T-helper 17 cell (primary cell): ENCODE results near the gene WDR47. TPM values are rescaled to one million over a fixed set of nuclear protein-coding genes. Genes with fewer than 3 reads are reported as not detected.

Source experiments
- ATAC-seq: fragments of 150-1000 bp; cut with Tn5 transposase; 2 replicates; pipeline ENCODE4 v1.10.0; 2021; ENCODE audit warnings: mild to moderate bottlenecking, moderate library complexity
- DNase-seq, 3 donors: peaks; one replicate each; pipeline versions ENCODE4 v3.0.0 to v3.0.0-alpha.2; 2020 to 2021
- H3K9me3 ChIP-seq: one replicate; pipeline ENCODE4 v1.7.0; 2013; ENCODE audit warnings: low read length, mild to moderate bottlenecking; ENCODE audit not compliant: control insufficient read depth, poor library complexity, severe bottlenecking
- H3K27ac Mint-ChIP-seq: one replicate; pipeline ENCODE4 v1.8.0; 2022; ENCODE audit warnings: mild to moderate bottlenecking, moderate library complexity, mixed read lengths
- H3K27me3 Mint-ChIP-seq: one replicate; pipeline ENCODE4 v1.8.0; 2022; ENCODE audit warnings: mixed read lengths
- H3K36me3 Mint-ChIP-seq: one replicate; pipeline ENCODE4 v1.8.0; 2022; ENCODE audit warnings: low read depth, mixed read lengths
- H3K4me1 Mint-ChIP-seq: one replicate; pipeline ENCODE4 v1.8.0; 2022; ENCODE audit warnings: mild to moderate bottlenecking, mixed read lengths
- H3K4me3 Mint-ChIP-seq: one replicate; pipeline ENCODE4 v1.8.0; 2022; ENCODE audit warnings: mild to moderate bottlenecking, moderate library complexity, mixed read lengths
- total RNA-seq, 4 donors: library from RNA in 2 of 4; stranded (reverse) in 2 of 4; gene quantifications; one replicate each; pipeline ENCODE4 v1.2.3 and lab custom pipeline; 2022 to 2026

Gene WDR47
- total RNA-seq (10 to 100 TPM; 13.2 to 19.0 TPM), total RNA-seq (lab: John Stamatoyannopoulos, UW) (37.4 to 41.8 reads per million in 2 donors)

DNA sequence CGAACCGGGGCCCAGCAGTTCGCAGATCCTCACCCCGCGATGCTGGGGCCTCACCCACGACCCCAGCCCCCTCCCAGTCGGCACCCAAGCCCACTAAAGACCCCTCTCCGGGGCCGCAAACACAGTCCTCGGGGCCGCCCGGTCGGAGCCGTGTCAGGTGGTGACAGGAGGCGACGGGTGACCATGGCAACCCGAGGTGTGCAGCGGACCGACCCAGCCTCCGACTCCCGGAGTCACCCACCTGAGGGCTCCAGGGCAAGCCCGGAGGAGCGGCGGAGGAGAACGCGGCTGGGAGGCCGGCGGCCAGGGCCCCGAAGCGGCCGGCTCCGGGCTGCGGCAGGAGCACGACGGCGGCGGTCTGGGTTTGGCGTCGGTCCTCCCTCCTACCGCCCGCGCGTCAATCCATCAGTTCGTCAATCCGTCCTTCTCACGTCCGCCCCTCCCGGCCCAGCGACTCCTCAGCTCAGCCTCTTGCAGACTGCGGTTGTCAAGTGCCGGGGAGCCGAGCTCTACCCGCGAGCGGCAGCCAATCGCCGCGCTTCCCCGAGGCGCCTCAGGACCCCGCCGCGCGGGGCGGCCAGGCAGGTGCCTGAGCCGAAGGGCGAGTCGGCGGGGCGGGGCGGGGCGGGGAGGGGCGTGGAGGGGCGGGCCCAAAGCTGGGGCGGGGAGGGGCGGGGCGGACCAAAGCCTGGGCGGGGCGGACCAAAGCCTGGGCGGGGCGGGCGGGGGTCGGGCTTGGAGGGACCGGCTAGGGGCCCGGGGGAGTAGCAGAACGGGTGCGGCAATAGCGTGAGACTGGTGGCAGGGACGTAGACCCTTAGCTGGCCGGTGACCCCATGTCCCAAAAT lies at the start of gene WDR47:
Gene WDR47 (minus strand): TSS at position 482 of the 848 bp plus-strand sequence. CDS start 18,590 bp downstream, outside the sequence.
- H3K27ac Mint-ChIP-seq, result peak within 1 kb of the TSS; percentile 77
- peak within 1 kb of the TSS; percentile 94 for H3K4me3 Mint-ChIP-seq
- ATAC-seq, result peak; percentile 97
- H3K9me3 ChIP-seq, result no peaks in the 10 kb centered on the region
- peak; percentile 95 to 96 (median 95) for DNase-seq
- H3K36me3 Mint-ChIP-seq, result no peaks in the 10 kb centered on the region
- H3K4me1 Mint-ChIP-seq, result peaks cover 12% of the 10 kb centered on the region
- no peaks in the 10 kb centered on the region for H3K27me3 Mint-ChIP-seq

DNA sequence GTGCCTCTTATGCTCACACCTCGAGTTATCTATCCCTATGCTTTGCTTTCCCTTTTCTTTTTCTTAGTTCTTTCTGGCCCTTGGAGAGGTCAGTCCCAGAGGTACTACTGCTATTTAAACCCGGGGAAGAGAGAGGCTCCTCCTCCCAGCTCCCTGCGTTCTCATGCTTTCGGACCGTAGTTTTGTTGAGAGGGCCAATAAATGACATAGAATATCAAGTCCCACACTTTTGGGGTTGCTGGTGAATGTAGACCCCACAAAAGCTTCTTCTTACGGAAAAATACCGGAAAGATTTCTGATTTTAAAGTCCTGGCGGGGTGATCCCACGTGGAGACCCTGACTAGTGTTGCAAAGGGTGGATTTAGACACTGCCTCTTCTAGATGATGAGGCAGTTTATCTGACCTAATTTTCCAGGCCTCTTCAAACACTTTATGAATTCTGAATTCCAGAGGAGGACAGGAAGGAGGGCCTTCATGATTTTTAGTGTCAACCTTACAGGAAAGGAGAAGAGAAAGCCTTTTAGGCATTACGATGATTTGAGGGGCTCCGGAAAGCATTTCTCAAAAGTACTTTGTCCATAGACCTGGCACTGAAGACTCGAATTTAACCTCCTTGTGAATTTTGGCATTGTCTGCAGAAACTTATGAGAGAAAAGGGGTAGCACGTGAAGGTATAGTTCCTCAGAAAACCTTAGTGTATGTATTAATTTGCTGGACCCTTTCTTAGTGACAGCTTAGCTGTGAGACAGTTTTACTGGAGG lies 49.4 kb upstream of the WDR47 start:
- no peaks in the 10 kb centered on the region for H3K9me3 ChIP-seq
- ATAC-seq, result peak; percentile 13
- Mint-ChIP-seq H3K27me3 (no peaks in the 10 kb centered on the region), H3K4me1 (peaks cover 24% of the 10 kb centered on the region), H3K27ac (peak overlapping the region; percentile 98), H3K4me3 (peak overlapping the region; percentile 98), H3K36me3 (no peaks in the 10 kb centered on the region)
- no peak for DNase-seq

DNA sequence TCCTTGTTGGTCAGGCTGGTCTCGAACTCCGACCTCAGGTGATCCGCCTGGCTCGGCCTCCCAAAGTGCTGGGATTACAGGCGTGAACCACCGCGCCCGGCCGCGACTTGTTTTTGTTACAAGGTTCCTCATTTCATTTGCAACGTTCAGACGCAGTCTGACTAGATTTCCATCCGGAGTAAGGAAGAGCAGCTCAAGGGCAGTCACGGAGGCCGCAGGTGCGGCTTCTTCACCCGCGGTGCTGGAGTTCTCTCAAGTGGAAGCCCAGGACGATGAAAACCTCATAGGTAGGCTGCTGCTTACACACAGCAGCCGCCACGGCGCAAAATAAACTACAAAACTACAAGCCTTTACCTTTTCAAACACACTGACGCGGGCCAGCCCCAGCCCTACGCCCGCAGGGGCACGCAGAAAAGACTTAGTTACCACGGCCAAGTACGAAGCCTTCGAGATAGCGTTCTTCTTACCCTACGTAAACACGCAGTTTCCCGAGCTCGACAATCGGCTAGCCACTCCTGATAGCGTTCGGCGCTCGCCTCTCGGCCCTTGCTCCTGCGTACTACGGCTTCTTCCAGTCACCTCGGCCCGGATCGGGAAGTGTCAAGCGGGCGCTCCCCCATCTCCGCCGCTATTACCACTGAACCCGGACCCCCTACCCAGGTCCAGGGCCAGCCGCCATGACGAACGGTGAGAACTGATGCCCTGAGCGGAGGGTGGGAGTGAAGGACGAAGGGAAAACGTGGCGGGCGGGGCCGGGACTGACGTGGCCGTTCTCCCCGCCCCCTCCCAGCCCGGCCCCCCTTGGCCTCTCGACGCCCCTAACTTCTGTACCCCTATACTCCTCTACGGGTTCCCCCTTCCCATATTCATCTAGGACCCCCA lies 48.5 kb upstream of the WDR47 start, which contains the start of gene TMEM167B:
Gene TMEM167B (plus strand): TSS at position 569 of the 882 bp plus-strand sequence. CDS start 109 bp downstream, at position 678.
- ATAC-seq (peak; percentile 95), DNase-seq (peak; percentile 73 to 78 (median 75))
- H3K9me3 ChIP-seq, result no peaks in the 10 kb centered on the region
- Mint-ChIP-seq H3K4me3 (peak within 1 kb of the TSS; percentile 98), H3K4me1 (peaks cover 24% of the 10 kb centered on the region), H3K27ac (peak within 1 kb of the TSS; percentile 98), H3K36me3 (no peaks in the 10 kb centered on the region), H3K27me3 (no peaks in the 10 kb centered on the region)

DNA sequence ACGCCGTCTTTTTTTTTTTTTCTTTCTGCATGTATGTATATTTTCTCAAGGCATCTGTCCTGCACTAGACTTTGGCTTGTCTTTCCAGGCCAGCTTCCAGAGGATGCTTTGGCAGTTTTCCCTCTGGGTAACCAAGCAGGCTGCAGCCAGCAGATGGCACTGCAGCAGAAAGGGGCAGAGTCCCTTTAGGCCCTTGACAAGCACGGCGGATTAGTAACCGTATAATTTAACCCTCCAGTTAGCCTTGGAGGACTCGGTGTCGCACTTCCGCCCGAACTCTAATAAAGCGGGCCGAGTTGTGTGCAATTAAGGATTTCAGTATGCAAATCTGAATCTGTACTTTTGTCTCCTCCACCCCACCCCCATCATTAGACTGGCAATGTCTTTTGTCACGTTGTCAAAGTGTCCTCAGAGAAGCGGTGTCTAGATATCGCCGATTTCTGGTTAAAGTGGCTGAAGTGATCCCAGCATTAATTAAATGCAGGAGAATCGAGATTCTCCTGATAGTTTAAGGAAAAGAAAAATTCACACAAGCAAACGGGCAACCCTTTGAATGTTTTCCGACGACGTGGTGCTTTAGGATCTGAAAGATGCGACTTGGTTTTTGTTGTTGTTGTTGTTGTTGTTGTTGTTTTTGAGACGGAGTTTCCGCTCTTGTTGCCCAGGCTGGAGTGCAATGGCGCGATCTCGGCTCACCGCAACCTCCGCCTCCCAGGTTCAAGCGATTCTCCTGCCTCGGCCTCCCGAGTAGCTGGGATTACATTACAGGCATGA lies 47.5 kb upstream of the WDR47 start:
- H3K27ac Mint-ChIP-seq, result peak overlapping the region; percentile 98
- ATAC-seq, result no peak
- H3K27me3 Mint-ChIP-seq, result no peaks in the 10 kb centered on the region

DNA sequence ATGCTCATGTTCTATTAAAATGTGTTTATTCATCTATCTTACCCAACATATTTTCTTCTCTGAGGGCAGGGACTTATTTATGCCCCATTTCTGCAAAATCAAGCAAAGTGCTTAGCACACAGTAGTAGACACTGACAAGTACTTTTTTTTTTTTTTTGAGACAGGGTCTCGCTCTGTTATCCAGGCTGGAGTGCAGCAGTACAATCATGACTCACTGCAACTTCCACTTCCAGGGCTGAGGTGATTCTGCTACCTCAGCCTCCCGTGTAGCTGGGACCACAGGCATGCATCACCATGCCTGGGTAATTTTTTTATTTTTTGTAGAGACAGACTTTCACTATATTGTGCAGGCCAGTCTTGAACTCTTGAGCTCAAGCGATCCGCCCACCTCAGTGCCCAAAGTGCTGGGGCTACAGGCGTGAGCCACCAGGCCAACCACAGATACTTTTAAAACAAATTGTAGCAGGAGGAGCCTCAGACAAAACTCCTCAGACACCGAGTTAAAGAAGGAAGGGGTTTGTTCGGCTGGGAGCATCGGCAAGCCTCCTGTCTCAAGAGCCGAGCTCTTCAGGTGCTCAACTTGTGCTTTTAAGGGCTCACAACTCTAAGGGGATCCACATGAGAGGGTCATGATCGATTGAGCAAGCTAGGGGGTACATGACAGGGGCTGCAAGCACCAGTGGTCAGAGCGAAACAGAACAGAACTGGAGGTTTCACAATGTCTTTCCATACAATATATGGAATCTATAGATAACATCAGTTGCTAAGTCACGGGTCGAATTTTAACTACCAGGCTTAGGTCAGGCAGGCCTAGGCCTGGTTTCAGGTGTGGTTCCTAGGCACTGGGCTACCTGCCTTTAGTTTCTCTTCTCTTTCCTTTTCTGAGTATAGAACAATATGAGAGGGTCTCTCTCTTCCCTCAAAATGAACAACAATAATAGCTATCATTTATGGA lies 42.9 kb upstream of the WDR47 start:
- Mint-ChIP-seq H3K4me3 (no peak overlapping the region), H3K27ac (no peak overlapping the region)

More for the DNA sequence above, 47.5 kb upstream of the WDR47 start:
- no peak for DNase-seq
- H3K4me1 Mint-ChIP-seq, result peaks cover 24% of the 10 kb centered on the region
- H3K4me3 Mint-ChIP-seq, result peak overlapping the region; percentile 98
- no peaks in the 10 kb centered on the region for H3K9me3 ChIP-seq
- no peaks in the 10 kb centered on the region for H3K36me3 Mint-ChIP-seq

DNA sequence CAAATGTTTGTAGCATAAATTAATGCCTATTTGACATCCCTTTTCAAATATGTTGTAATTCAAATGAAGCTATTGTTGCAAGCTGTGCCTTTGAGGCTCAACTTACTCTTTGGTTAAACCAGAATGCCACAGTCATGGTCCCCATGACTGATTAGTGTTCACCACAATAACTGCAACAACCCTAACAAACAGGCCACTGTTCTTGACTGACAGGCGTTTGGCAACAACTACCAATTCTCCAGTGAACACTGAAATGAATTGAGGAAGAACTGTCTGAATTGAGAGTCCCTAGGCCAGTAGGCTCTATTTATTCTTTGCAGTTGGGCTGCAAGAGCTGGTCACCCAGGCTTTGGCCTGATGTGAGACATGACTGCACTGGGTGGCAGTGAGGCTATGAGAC lies 42.0 kb upstream of the WDR47 start:
- Mint-ChIP-seq H3K36me3 (no peaks in the 10 kb centered on the region), H3K4me3 (no peak overlapping the region), H3K4me1 (peaks cover 3% of the 10 kb centered on the region), H3K27ac (no peak overlapping the region), H3K27me3 (no peaks in the 10 kb centered on the region)
- no peaks in the 10 kb centered on the region for H3K9me3 ChIP-seq
- ATAC-seq (no peak), DNase-seq (no peak)

More for the DNA sequence above, 42.9 kb upstream of the WDR47 start:
- Mint-ChIP-seq H3K36me3 (no peaks in the 10 kb centered on the region), H3K27me3 (no peaks in the 10 kb centered on the region), H3K4me1 (peaks cover 5% of the 10 kb centered on the region)
- ATAC-seq, result no peak
- DNase-seq, result no peak
- H3K9me3 ChIP-seq, result no peaks in the 10 kb centered on the region

DNA sequence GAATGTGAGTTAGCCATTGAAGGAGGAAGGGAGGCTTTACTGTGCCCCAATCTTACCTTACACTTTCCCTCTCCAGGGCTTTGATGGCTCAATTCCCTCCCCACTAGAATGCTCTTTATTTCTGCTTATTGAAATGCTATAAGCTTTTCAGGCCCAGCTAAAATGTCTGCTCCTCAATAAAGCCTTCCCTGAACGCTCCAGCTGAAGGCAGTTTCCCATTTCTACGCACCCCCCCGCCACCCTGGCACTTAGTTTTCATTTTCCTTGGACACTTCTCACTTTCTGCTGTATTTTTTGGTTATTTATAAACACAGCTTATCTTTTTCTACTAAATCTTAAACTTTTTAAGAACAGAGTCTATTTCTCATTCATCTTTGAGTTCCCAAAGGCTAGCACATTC lies 41.6 kb upstream of the WDR47 start:
- H3K36me3 Mint-ChIP-seq, result no peaks in the 10 kb centered on the region
- H3K4me3 Mint-ChIP-seq, result no peak overlapping the region
- no peaks in the 10 kb centered on the region for H3K27me3 Mint-ChIP-seq
- H3K27ac Mint-ChIP-seq, result no peak overlapping the region
- DNase-seq (no peak), ATAC-seq (no peak)
- H3K4me1 Mint-ChIP-seq, result peaks cover 3% of the 10 kb centered on the region
- H3K9me3 ChIP-seq, result no peaks in the 10 kb centered on the region

DNA sequence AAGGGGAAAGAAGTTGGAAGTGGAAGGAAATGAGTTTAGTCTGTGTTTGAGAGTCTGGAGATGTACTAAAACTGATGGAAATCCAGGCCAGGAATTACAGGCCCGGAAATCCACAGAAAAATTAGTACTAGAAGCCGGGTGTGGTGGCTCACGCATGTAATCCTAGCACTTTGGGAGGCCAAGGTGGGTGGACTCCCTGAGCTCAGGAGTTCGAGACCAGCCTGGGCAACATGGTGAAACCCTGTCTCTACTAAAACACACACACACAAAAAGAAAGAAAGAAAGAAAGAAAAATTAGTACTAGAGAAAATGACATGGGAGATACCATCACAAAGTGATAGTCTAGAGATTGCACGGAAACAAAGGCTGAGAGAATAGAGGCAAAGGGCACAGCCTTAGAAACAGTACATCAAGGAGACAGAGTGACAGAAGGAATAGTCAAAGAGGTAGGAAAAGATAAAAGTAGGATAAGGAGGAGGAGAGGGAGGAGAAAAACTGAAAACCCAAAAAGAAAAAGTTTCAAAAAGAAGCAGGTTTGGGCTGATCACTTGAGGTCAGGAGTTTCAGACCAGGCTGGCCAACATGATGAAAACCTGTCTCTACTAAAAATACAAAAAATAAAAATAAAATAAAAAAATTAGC lies 38.7 kb upstream of the WDR47 start:
- no peak overlapping the region for H3K4me3 Mint-ChIP-seq
- H3K27ac Mint-ChIP-seq, result peak overlapping the region; percentile 57
- no peaks in the 10 kb centered on the region for H3K27me3 Mint-ChIP-seq
- peaks cover 8% of the 10 kb centered on the region for H3K4me1 Mint-ChIP-seq
- ATAC-seq, result no peak
- no peaks in the 10 kb centered on the region for H3K9me3 ChIP-seq
- H3K36me3 Mint-ChIP-seq, result peaks cover 2% of the 10 kb centered on the region
- no peak for DNase-seq

DNA sequence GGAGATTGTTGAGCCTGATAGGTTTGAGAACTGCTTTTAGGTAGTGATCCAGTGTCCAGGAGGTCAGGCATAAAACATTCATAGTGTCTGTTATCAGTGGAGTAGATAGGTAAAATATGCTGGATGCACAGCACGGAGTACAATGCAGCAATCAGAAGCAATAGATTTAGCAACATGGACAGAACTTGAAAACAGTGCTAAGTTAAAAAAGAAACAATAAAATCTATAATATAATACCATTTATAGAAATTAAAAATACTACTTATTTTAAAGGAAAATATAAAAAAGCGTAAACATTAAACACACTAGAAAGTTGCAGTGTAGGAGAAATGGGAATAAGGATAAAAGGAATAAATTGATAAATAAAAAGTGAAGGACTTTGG lies 37.3 kb upstream of the WDR47 start:
- Mint-ChIP-seq H3K36me3 (peaks cover 2% of the 10 kb centered on the region), H3K4me3 (no peak overlapping the region), H3K4me1 (peaks cover 15% of the 10 kb centered on the region), H3K27ac (no peak overlapping the region), H3K27me3 (no peaks in the 10 kb centered on the region)
- H3K9me3 ChIP-seq, result no peaks in the 10 kb centered on the region
- ATAC-seq, result no peak
- no peak for DNase-seq

DNA sequence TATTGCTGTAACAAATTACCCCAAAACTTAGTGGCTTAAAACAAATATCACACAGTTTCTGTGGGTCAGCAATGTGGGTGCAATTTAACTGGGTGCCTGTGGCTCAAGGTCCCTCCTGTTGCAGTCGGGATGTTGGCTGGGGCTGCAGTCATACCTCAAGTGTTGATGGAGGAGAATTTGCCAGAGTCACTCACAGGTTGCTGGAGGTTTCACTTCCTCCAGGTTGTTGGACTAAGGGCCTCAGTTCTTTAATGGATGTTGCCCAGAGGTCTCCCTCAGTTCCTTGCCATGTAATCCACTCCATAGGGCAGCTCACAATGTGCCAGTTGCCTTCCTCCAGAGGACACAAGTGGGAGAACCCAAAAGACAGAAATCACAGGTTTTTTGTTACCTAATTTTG lies 36.4 kb upstream of the WDR47 start:
- H3K27me3 Mint-ChIP-seq, result no peaks in the 10 kb centered on the region
- peaks cover 16% of the 10 kb centered on the region for H3K4me1 Mint-ChIP-seq

More for the DNA sequence above, 36.4 kb upstream of the WDR47 start:
- no peak overlapping the region for H3K4me3 Mint-ChIP-seq
- H3K9me3 ChIP-seq, result no peaks in the 10 kb centered on the region
- ATAC-seq (no peak), DNase-seq (no peak)
- no peak overlapping the region for H3K27ac Mint-ChIP-seq
- H3K36me3 Mint-ChIP-seq, result peaks cover 2% of the 10 kb centered on the region
